Stimulated activated CD8-positive, alpha-beta memory T cell treated with anti-CD3 and anti-CD28 coated beads, Interleukin-2, amount 100 ng/mL, for 1 hour (primary cell): ENCODE data around the gene CCDC196.

Experiments used
- DNase-seq, 2 donors: peaks; one replicate each; pipeline ENCODE4 v3.0.0-alpha.2; 2020; ENCODE audit warnings: low read depth in 2 of 2

Gene CCDC196, protein sequence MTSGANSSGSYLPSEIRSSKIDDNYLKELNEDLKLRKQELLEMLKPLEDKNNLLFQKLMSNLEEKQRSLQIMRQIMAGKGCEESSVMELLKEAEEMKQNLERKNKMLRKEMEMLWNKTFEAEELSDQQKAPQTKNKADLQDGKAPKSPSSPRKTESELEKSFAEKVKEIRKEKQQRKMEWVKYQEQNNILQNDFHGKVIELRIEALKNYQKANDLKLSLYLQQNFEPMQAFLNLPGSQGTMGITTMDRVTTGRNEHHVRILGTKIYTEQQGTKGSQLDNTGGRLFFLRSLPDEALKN

GRCh38 chr14:66485910-66486421, at the start of gene CCDC196:
Gene CCDC196 (plus strand): TSS chr14:66486371. CDS start chr14:66486503, 132 bp downstream.
- no peak for DNase-seq

GRCh38 chr14:66440801-66441200, 45.4 kb upstream of the CCDC196 start:
- no peak for DNase-seq

- no peak for DNase-seq
These were observed 43.1 kb upstream of the CCDC196 start for GRCh38 chr14:66442953-66443571.

DNA sequence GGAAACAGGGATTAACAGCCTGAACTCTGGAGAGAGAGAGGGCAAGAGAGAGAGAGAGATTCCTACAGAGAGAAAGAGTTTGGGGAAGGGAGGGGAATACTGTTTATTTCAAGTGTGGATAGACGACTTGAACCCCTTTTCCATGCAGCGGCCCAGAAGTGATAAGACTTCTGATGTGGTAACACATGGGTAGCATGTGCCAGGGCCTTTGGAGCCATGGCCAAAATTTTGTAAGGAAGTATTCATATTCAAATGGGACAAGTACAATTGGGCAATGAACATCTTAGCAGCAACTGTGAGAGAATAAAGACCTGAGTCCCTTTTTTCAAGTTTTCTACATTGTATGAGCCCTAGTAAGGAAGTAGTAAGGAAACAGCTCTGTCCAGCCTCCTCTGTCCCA, 42.4 kb upstream of the CCDC196 start:
- DNase-seq, result no peak

DNA sequence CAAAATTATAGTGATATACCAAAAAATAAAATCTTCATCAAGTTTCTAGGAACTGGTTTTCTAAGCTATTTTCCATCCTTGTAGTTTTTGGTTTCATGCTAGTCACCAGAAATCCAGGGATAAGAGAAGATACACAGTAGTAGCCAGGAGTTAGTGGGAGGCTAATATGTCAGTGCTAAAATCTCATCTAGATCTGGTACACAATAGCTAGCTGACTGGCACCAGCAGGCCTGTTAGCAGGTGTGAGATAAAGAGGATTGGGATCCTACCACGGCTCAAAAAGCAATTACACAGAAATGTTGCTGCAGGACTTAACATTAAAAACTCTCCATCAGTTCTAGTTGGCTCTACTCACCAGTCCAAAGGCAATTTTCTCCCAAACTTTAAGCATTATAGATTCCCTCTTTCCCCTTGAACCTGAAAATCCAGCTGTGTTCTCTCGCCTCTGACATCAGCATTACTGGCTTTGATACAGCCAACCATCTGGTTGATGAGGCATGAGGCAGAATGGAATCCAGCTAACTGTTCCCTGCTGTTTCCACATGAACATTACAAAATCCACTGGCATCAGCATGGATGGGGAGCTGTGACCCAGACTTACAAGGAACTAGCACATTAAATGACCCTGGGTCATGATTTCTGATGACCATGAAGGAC, 41.8 kb upstream of the CCDC196 start:
- DNase-seq, result no peak

DNA sequence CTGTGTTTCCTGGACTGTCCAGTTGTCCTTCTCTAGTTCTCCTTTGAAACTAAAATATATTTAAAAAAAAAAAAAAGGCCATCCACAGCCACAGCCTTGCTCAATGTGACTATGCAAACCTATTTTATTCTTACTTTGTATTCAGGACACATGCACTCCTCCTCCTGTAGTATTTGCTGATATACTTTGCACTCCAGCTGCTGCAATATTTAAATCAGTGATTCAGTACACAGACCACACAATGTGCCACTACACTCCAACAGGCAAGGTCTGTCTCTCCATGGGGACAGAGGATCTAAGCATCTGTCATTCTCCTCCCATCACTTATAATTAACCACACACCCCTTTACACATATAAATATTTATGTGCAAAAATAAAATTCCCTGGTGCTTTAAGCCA, 40.2 kb upstream of the CCDC196 start:
- no peak for DNase-seq

DNA sequence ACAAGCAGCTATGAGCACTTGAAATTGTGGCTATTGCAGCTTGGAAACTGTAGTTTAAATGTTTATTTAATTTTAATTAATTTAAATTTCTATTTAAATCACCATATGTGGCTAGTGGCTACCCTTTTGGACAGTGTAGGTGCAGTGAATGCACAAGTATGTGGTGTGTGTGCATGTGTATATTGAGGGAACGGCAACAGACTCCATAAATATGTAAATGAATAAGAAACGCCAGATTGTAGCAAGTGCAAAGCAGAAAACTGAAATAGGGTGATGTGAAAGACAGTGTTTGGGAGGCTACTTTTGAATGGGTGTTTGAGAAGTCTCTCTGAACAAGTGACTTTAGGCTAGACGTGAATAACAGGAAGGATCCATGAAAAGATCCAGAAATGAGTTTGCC, 32.7 kb upstream of the CCDC196 start:
- DNase-seq, result no peak

GRCh38 chr14:66459603-66460002, 26.6 kb upstream of the CCDC196 start:
- no peak for DNase-seq

DNA sequence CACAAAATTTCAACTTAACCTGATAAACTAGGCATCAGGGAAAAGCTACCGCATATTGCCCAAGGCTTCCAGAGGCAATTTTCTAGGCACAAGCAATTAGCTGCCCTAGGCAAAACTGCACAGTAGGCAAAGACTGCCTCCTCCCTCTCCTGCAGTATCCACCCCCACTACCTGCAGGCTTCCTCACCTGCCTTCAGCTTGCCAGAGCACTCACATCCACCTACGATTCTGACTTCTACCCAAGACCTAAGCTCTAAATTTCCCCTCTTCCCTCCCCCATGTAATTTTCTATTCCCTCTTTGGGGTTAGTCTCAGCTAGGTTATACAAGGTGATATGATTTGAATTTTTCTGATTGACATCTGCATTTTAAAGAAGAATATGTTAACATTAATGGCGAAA, 21.9 kb upstream of the CCDC196 start:
- no peak for DNase-seq

DNA sequence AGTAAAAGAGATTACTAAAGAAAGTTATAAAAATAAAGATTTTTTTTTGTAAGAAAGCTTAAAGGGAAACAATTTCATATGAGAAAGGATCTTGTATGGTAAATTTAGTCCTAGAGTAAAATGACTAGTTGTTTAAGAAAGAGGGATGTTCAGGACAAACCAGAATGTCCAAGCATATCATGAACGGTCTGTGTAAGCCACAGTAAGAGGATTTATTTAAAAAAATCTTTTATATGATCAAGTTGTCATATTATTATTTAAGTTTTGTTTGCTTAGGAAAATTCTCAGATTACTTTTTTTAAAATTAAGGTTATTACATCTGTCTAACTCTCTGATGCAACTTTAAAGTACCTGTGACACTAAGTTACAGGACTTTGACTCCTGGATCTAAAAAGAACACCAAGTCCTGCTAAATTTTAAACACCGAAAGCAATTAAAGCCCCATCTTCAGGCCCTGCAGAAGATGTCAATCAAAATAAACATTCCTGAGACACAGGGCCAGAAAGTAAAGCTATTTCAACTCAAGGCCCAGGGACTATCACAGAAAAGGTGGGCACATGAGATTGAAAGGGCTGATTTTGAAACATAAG, 17.3 kb upstream of the CCDC196 start:
- DNase-seq, result no peak

- no peak for DNase-seq
These were observed 14.6 kb upstream of the CCDC196 start for GRCh38 chr14:66471584-66471983.

DNA sequence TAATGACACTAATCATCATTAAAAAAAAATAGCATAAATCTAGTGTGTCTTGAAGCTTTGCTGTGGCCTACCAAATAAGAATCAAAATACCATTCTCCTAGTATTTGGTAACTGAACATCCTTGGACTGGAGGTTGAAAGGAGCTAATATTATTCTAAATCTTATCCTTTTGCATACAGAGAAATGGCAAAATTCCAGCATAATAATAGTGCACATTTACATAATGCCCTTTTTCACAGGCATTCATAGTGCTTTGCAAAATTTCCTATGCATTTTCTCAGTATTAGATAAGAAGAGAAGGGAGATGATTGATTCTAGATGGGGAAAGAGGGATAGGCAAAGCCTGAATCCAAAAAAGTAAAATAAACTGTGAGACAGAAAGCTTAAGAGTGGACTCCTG, 13.9 kb upstream of the CCDC196 start:
- DNase-seq, result no peak

DNA sequence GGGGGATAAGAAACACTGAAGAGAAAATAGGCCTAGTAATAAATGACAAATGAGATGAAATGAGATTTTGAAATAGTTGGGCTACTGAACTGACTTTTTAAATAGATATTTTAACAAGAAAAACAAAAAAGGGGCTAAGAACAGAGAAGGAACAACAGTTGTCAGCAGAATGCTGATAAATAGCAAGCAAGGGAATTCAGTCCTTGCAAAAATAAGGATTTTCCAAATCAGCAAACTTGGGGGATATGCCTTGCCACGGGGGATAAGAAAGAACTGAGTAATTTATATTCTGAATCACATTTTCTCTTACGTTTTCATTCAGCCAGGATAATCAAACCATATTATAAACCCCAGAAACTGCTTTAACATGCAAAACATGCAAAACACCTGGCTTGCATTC, 12.9 kb upstream of the CCDC196 start:
- no peak for DNase-seq

GRCh38 chr14:66476964-66477363, 9.2 kb upstream of the CCDC196 start:
- DNase-seq, result no peak

DNA sequence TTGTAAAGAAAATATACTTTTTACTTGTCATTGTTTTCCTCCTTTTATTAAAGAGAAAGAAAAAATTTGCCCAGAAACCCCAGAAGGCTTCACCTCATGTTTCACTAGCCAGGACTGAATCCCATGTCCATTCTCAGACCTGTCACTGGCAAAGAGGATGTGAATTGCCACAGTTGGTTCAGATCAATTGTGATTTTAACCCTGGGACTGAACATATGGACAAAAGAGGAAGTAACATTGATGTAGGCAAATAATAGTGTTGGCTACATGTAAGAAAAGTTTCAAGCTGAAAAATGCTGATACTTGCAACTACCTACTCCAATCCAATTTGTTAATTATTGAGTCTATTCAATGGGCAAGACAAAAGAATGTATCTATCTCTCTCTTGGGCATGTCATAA, 8.6 kb upstream of the CCDC196 start:
- no peak for DNase-seq

DNA sequence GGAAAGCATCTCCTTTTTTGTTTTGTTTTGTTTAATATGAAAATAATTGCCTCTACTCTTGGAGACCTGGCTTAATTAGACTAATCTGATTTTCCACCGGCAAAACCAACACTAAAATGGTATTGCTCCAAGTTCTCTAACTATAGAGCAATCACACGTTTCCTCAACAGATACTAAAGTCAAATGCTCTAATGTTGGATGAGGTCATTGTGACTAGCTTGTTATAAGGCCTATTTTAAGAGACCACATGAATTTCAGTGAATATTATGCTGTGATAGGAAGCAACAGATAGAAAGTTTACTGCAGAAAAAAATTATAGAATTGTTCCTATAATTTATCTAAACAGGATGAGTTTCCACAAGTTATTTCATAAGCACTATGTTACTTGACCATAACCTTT, 3.3 kb upstream of the CCDC196 start:
- DNase-seq, result no peak

DNA sequence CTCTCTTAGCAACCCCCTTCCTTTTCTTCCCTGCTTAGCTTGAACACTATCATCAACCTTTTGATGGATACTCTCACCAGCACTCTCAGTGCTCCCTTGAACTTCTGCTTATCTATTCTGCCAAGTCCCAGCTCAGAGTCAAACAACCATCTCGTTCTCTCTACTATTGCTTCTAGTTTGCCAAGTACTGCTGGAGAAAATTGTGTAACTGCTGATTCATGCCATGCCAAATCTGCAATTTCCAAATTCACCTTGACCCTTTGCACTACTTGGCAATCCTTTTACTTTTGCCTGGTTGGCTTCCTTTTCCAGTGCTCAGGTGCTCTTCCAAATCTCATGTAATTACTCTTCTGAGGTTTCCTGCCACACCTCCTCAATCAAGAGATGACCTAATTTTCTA, 2.8 kb upstream of the CCDC196 start:
- DNase-seq, result no peak

GRCh38 chr14:66485029-66485428, 1.1 kb upstream of the CCDC196 start:
- DNase-seq, result no peak

GRCh38 chr14:66487164-66487563, 993 bp downstream of the CCDC196 start:
- no peak for DNase-seq

GRCh38 chr14:66490143-66491111, 4.3 kb downstream of the CCDC196 start:
- DNase-seq, result no peak

DNA sequence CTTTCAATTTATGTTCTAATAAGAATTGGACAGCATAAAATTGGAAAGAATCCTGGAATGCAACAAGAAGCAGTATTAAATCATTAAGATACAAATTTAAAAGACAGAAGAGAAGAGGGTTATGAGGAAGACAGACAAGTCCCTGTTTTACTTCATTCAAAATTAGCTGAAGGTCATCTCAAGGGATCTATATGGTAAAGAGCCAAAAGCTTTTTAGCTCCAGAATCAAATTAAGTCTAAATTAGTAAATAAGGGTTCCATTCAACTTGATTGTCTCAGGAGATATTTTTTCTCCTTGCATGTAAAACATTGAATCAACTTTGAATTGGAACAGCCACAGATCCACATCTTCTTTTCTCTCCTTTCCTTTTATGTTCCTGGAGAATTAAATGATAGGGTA, 7.6 kb downstream of the CCDC196 start:
- no peak for DNase-seq
